ENCODE results near the gene MRFAP1L1.
"Not testable (repeated sequence)": the region's sequence is repeated elsewhere in the genome, so short reads cannot be mapped to it uniquely, and the experiment has no call there.

The MRFAP1L1 gene

GRCh38 chr4:6686104-6686787, 23.4 kb downstream of the MRFAP1L1 start:
- FAIRE-seq = no peak

DNA sequence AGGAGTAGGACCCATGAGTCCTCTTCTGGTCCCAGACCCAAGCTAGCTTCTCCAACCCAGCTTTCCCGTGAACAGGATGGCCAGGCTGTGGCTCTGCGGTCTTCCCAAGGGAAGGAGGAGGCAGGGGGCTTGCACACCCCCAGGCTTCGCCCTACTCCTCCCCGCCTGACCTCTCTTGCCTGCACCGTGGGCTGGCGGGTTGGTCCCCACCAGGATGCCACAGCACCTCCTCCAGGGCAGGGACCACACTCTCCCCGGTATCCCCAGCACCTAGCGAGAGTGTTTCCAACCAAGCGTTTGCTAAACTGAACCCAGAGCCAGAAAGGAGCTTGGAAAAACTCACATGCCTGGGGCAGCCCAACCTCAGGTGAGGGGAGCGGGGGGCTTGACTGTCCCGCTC, 25.0 kb downstream of the MRFAP1L1 start:
- no peak for FAIRE-seq

- no peak for FAIRE-seq
These were observed 26.6 kb downstream of the MRFAP1L1 start for GRCh38 chr4:6682862-6683590.

DNA sequence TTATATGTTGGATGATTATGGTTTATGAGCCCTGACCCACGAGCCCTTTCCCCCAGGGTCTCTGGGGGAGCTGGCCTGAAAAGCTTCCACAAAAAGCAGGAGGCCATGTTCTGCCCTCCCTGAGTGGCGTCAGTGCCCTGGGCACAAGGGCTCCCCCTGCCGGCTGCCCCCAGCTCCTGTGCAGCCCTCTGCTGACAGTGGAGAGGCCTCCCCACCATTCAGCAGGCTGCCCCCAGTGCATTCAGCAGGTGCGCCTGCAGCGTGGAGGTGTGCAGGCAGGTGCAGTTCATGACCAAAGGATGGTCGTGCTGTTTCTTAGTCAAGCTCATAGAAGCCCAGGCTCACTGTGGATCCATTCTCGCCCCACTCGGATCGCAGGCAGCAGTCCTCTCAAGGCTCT, 28.5 kb downstream of the MRFAP1L1 start:
- FAIRE-seq = no peak

DNA sequence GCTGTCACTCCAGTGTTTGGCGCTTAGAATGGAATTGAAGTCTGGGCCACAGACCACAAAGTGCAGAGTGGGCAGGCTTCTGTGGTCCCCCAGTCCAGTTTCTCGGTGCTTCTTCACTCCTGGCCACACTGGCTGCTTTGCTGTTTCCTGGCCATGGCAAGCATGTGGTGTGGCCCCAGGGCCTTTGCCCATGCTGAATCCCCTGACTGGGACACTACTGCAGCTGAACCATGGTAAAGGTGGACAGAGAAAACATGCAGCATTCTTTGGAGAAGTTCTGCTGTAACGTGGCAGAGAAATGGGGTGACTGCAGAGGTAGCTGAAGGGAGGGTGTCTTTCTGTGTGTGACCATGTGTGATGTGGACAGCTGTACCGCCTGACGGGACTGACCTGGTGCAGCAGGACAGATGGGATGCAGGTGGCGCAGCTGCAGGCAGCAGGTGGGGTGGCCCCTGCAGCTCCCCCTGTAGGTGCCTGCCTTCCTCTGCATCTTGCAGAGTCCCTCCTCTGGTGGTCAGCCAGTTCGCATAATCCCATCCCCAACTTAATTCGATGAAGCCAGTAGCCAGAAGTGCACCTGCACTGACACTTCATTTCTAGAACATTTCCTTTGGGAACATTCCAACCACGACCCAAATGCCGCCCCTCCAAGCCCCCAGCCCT, 29.2 kb downstream of the MRFAP1L1 start:
- no peak for FAIRE-seq

DNA sequence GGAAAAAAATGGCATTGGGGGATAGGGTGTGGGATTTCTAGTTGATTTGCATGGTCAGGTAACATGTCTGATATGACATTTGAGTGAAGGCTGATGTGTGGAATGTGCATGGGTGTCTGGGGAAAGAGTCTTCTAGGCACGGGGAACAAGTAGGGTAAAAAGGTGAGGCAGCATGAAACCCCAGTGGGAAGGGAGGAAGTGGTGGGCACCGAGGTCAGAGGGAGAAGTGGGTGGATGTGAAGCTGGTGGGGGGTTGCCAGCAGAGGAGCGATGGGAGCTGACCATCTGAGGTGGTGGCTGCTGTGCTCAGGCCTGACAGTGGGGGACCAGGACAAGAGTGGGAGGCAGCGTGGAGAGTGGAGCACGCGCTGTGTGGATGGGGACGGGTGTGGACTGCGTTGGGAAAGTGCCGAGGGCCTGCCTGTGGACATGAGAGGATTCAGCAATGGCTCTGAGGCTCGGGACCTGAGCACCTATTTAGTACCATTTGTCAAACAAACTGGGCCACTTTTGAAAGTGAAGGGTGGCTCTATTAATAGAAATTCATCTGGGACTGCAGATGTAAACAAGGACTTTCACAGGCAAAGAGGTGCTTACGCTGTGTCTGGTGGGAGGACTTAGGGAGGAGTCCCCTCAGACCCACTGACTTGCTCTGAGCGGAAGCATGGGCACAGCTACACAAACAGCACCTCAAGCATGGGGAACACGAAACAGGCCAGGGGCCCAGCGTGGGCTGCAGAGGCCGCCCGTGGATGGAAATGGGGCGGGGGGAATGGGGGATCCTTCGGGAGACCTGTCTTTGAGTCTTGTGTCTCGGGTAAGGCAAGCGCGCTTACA, 32.7 kb downstream of the MRFAP1L1 start:
- no peak for FAIRE-seq

- peak; percentile 34 for FAIRE-seq
These were observed 35.0 kb downstream of the MRFAP1L1 start for GRCh38 chr4:6674500-6675149.

GRCh38 chr4:6673660-6674499, 35.8 kb downstream of the MRFAP1L1 start:
- FAIRE-seq = peak; percentile 88

DNA sequence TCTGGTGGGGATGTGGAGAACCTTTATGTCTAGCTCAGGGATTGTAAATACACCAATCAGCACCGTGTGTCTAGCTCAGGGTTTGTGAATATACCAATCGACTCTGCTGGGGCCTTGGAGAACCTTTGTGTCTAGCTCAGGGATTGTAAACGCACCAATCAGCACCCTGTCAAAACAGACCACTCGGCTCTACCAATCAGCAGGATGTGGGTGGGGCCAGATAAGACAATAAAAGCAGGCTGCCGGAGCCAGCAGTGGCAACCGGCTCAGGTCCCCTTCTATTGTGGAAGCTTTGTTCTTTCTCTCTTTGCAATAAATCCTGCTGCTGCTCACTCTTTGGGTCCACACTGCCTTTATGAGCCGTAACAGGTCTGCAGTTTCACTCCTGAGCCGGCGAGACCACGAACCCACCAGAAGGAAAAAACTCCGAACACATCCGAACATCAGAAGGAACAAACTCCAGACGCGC, 36.4 kb downstream of the MRFAP1L1 start:
- peak; percentile 37 for FAIRE-seq

GRCh38 chr4:6672541-6673190, 37.0 kb downstream of the MRFAP1L1 start:
- FAIRE-seq = not testable (repeated sequence)

DNA sequence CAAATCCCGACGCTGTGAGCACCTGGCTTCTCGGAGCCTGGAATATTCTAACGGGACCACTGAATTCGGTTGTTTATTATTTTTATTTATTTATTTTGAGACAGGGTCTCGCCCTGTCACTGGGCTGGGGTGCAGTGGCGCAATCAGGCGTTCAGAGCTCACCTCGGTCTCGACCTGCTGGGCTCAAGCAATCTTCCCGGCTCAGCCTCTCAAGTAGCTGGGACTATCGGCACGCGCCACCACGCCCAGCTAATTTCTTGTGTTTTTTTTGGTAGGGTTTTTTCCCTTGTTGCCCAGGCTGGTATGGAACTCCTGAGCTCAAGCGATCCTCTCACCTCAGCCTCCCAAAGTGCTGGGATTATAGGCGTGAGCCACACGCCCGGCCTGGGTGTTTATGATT, 37.5 kb downstream of the MRFAP1L1 start:
- no peak for FAIRE-seq

GRCh38 chr4:6671648-6672047, 38.0 kb downstream of the MRFAP1L1 start:
- FAIRE-seq = no peak

- FAIRE-seq = no peak
These were observed 41.3 kb downstream of the MRFAP1L1 start for GRCh38 chr4:6668391-6668790.

GRCh38 chr4:6665320-6665654, 44.4 kb downstream of the MRFAP1L1 start:
- no peak for FAIRE-seq

- FAIRE-seq = no peak
These were observed 45.9 kb downstream of the MRFAP1L1 start for GRCh38 chr4:6663596-6664393.

GRCh38 chr4:6662591-6662990, 47.1 kb downstream of the MRFAP1L1 start:
- FAIRE-seq = no peak

DNA sequence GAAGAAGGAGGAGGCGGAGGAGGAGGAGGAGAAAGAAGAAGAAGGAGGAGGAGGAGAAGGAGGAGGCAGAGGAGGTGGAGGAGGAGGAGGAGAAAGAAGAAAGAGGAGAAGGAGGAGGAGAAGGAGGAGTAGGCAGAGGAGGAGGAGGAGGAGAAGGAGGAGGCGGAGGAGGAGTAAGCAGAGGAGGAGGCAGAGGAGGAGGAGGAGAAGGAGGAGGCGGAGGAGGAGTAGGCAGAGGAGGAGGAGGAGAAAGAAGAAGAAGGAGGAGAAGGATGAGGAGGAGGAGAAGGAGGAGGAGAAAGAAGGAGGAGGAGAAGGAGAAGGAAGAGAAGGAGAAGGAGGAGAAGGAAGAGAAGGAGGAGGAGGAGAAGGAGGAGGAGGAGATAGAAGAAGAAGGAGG, 49.2 kb downstream of the MRFAP1L1 start:
- FAIRE-seq = no peak

- no peak for FAIRE-seq
These were observed 49.8 kb downstream of the MRFAP1L1 start for GRCh38 chr4:6659897-6660296.

DNA sequence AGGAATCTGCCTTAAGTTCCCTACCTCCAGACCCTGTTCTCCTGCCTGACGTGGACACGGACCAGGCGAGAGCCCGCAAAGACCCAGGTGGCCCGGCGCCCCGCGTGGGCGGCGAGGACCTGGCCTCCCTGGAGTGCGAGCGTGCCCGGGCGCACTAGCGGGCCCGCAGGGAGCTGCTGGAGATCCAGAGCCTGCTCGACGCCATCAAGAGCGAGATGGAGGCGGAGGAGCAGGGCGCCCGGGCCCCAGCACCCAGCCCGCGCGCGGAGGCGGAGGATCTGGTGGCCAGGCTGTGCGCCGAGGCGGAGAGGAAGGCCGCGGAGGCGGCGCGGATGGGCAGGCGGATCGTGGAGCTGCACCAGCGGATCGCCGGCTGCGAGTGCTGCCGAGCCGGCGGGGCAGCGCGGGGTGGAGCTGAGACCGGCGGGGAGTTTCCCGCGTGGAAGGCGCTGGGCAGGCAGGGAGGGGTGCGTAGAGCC, 51.0 kb downstream of the MRFAP1L1 start:
- FAIRE-seq = no peak

- FAIRE-seq = no peak
These were observed 51.5 kb downstream of the MRFAP1L1 start for GRCh38 chr4:6658209-6658595.
